GM12872 (cell line): ENCODE data around the gene TRIM25.

Source experiments
- CTCF ChIP-seq: IDR thresholded peaks from 3 replicates; pipeline ENCODE4 v1.5.1; 2011; ENCODE audit warnings: low read depth, mild to moderate bottlenecking, low read length, moderate library complexity; ENCODE audit not compliant: insufficient read depth

TRIM25 gene

GRCh38 chr17:56933868-56934267, 20.0 kb upstream of the TRIM25 start:
- no peak for TF ChIP-seq CTCF

DNA sequence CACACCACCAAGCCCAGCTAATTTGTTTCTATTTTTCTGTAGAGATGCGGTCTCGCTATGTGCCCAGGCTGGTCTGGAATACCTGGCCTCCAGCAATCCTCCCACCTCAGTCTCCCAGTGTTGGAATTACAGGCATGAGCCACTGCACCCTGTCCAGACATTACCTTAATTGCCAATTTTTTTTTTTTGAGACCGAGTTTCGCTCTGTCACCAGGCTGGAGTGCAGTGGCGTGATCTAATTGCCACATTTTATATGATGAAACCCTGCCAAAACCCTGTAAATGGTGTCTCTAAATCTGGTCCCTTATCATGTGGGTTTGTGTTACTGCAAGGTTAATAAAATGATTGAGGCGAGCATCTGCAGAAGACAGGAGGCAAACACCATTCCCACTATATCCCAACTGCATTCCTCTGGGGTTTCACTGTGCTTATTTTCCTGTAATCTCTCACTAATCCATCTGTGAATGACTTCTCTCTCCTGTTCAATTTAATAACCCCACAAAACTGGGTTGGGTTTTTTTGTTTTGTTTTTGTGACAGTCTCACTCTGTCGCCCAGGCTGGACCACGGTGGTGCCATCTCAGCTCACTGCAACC, 19.4 kb upstream of the TRIM25 start:
- TF ChIP-seq CTCF, result no peak

DNA sequence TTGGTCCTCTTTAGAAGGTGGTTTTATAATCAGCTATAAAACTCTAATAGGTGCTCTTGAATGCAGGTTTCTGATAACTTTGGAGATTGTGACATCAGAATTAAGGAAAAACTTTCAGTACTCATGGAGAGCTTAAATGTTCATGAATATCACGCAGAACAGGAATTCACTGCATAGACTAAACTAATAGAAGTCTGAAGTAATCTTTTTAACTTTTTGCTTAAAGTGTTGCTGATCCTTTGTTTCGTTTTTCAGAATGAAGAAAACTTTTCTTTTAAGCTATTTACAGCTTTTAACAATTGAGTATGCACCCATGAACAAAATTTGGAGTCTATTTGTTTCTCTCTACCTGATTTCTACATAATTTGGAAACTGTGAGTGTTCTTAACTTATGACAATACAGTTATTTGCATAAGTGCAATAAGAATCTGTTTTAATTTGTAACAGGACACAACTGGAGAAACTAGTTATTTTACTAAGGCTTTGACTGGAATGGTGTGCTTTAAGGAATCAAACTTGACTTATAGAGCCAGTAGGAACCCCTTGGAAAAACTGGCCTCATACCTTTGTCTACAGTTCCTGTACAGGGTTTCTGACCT, 17.0 kb upstream of the TRIM25 start:
- no peak for TF ChIP-seq CTCF

GRCh38 chr17:56929362-56929969, 15.6 kb upstream of the TRIM25 start:
- no peak for TF ChIP-seq CTCF

DNA sequence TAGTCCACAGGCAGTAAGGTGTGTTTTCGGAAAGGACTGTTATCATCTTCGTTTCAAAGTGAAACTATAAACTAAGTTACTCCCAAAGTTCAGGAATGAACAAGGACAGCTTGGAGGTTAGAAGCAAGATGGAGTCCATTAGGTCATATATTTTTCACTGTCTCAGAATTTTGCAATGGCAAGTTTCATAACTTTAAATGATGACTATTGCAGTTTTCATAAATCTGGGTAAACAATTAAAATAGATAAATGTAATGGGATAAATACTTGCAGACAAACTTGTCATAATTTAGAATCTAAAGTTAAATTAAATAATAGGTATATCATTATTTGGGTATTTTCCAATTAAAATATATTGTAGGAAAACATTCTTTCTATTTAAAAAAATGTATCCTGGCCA, 14.7 kb upstream of the TRIM25 start:
- TF ChIP-seq CTCF, result no peak

DNA sequence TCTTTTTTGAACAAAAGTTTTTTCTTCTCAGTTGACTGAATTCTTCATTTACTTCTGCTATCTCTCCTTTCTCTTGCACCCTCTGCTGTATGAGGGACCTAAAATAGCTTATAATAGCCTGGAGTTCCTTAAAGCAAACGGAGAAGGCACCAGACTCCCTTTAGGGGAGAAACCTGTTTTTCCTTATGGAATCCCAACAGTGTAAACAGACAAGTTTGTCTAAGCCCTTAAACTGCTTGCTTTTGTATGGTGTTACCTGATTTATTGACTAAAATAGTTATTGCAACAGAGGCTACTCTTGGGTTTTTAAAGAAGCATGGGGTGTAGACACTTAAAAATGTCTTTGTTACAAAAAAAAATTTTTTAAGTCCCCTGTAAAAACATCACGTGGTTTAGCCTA, 12.9 kb upstream of the TRIM25 start:
- no peak for TF ChIP-seq CTCF

- TF ChIP-seq CTCF, result no peak
Observed at GRCh38 chr17:56926270-56926669, 12.4 kb upstream of the TRIM25 start.
